Lower leg skin (tissue), 4 donors: Measurements from ENCODE around the gene PLCB1. TPM values are rescaled to one million over a fixed set of nuclear protein-coding genes. Genes with fewer than 3 reads are reported as not detected.

Source experiments
- DNase-seq, 2 donors: peaks; one replicate each; pipeline ENCODE4 v3.0.0-alpha.2; 2019; ENCODE audit warnings: low spot score in 2 of 2
- H3K4me3 ChIP-seq: fragments of 200-600 bp; sonication (generic); 2 replicates; pipeline ENCODE4 v1.5.1; 2017; ENCODE audit warnings: mild to moderate bottlenecking, low read depth; ENCODE audit not compliant: poor library complexity, severe bottlenecking
- CTCF ChIP-seq, 3 donors: fragments of 450-650 bp; IDR thresholded peaks; one replicate each; pipeline ENCODE4 v1.5.1; 2016; ENCODE audit warnings: antibody characterized with exemption in 3 of 3, mild to moderate bottlenecking in 3 of 3, moderate library complexity in 2 of 3
- POLR2A ChIP-seq, 2 donors: fragments of 450-650 bp; IDR thresholded peaks; one replicate each; pipeline ENCODE4 v1.6.1; 2016 to 2017; ENCODE audit warnings: antibody characterized with exemption in 2 of 2, mild to moderate bottlenecking in 1 of 2, moderate library complexity in 1 of 2
- WGBS, 2 donors: methylation state at CpG; one replicate each; pipeline ENCODE4 v1.1.5; 2018; 5-methylcytosine and 5-hydroxymethylcytosine counted together
- intact Hi-C: fragments of 100-400 bp; cut with DNase I; formaldehyde crosslinking; loops from one replicate; pipeline ENCODE4 v1.15.0; 2023; ENCODE audit warnings: low total_unique reads
- total RNA-seq, 4 donors: library from RNA; depleted of rRNA; stranded (reverse); fragments of >200 nt; gene quantifications; one replicate each; pipeline ENCODE4 v1.1.0, GENCODE V29; 2016

PLCB1 gene
- total RNA-seq, 4 donors from 2014 or later, result 4.1 to 16.2 (median 9.1) TPM

GRCh38 chr20:8226106-8226505 is 94.0 kb downstream of the PLCB1 start:
- no peak for DNase-seq
- TF ChIP-seq CTCF (IDR thresholded peaks at IDR 0.05) (no peak), POLR2A (IDR thresholded peaks at IDR 0.05) (no peak)
- intact Hi-C loops, result no loop called here
- no peak overlapping the region for H3K4me3 ChIP-seq
- WGBS, 2 donors, result 86 to 88% methylated on average over 2 of the region's 2 CpGs

- TF ChIP-seq CTCF (IDR thresholded peaks at IDR 0.05) (no peak), POLR2A (IDR thresholded peaks at IDR 0.05) (no peak)
- no peak overlapping the region for H3K4me3 ChIP-seq
- no peak for DNase-seq
- WGBS, 2 donors, result 77 to 78% methylated on average over 3 of the region's 3 CpGs
- intact Hi-C loops, result no loop called here
These were observed 95.2 kb downstream of the PLCB1 start for GRCh38 chr20:8227293-8227692.

- DNase-seq, result no peak
- no peak overlapping the region for H3K4me3 ChIP-seq
- 82 to 86% methylated on average over 3 of the region's 3 CpGs for WGBS, 2 donors
- intact Hi-C loops, result no loop called here
- TF ChIP-seq POLR2A (IDR thresholded peaks at IDR 0.05) (no peak), CTCF (IDR thresholded peaks at IDR 0.05) (no peak)
These were observed 96.2 kb downstream of the PLCB1 start for GRCh38 chr20:8228315-8228714.

- intact Hi-C loops, result no loop called here
- WGBS, 2 donors, result 89 to 93% methylated on average over 1 of the region's 1 CpG
- no peak for TF ChIP-seq CTCF (IDR thresholded peaks at IDR 0.05)
- no peak for TF ChIP-seq POLR2A (IDR thresholded peaks at IDR 0.05)
- no peak overlapping the region for H3K4me3 ChIP-seq
- no peak for DNase-seq
These were observed 97.0 kb downstream of the PLCB1 start for GRCh38 chr20:8229090-8229489.

GRCh38 chr20:8231038-8231437 is 99.0 kb downstream of the PLCB1 start:
- intact Hi-C loops, result no loop called here
- no peak overlapping the region for H3K4me3 ChIP-seq
- no peak for DNase-seq
- TF ChIP-seq POLR2A (IDR thresholded peaks at IDR 0.05) (no peak), CTCF (IDR thresholded peaks at IDR 0.05) (no peak)

- intact Hi-C loops, result no loop called here
- TF ChIP-seq POLR2A (IDR thresholded peaks at IDR 0.05), result no peak
- no peak for TF ChIP-seq CTCF (IDR thresholded peaks at IDR 0.05)
- WGBS, 2 donors, result 52 to 65% methylated on average over 3 of the region's 3 CpGs
- no peak overlapping the region for H3K4me3 ChIP-seq
- DNase-seq, result no peak
These were observed 100.3 kb downstream of the PLCB1 start for GRCh38 chr20:8232332-8232731.
